ENCODE results near the gene CCDC157.

The CCDC157 gene

GRCh38 chr22:30351226-30351625 is 5.6 kb upstream of the CCDC157 start:
- Mint-ChIP-seq H3K4me1 (ENCODE audit: low read depth) (peaks cover 40% of the 10 kb centered on the region), H3K4me3 (no peak overlapping the region), H3K27me3 (ENCODE audit: low read depth) (no peaks in the 10 kb centered on the region), H3K27ac (no peak overlapping the region), H3K36me3 (ENCODE audit: low read depth) (peaks cover 70% of the 10 kb centered on the region), H3K9me3 (no peaks in the 10 kb centered on the region)
- DNase-seq (ENCODE audit: low spot score), result no peak

GRCh38 chr22:30354644-30355043 is 2.2 kb upstream of the CCDC157 start:
- DNase-seq (ENCODE audit: low spot score), result no peak
- H3K9me3 Mint-ChIP-seq, result no peaks in the 10 kb centered on the region
- peak overlapping the region; percentile 49 for H3K27ac Mint-ChIP-seq
- no peaks in the 10 kb centered on the region for H3K27me3 Mint-ChIP-seq (ENCODE audit: low read depth)
- H3K36me3 Mint-ChIP-seq (ENCODE audit: low read depth), result peaks cover 51% of the 10 kb centered on the region
- H3K4me3 Mint-ChIP-seq, result peak overlapping the region; percentile 44
- H3K4me1 Mint-ChIP-seq (ENCODE audit: low read depth), result peaks cover 37% of the 10 kb centered on the region

DNA sequence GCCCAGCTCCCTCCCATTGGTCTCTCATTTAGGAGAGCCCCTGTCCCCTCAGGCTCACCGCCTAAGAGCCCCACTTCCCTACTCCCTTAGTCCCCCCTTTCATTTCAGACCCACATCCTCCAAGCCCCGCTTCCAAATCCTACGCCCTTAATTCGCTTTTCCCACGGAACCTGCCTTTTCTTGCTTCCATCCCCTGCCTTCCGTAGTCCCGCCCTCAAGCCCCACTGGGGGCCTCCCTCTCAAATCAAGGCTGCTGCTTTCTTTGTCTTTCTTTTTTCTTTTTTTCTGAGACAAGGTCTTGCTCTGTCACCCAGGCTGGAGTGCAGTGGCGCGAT is 396 bp downstream of the CCDC157 start:
- Mint-ChIP-seq H3K27ac (peak overlapping the region; percentile 85), H3K4me3 (peak overlapping the region; percentile 96), H3K27me3 (ENCODE audit: low read depth) (no peaks in the 10 kb centered on the region), H3K4me1 (ENCODE audit: low read depth) (peaks cover 31% of the 10 kb centered on the region), H3K9me3 (no peaks in the 10 kb centered on the region), H3K36me3 (ENCODE audit: low read depth) (peaks cover 30% of the 10 kb centered on the region)
- no peak for DNase-seq (ENCODE audit: low spot score)

- peaks cover 35% of the 10 kb centered on the region for H3K4me1 Mint-ChIP-seq (ENCODE audit: low read depth)
- peak overlapping the region; percentile 96 for H3K4me3 Mint-ChIP-seq
- peaks cover 32% of the 10 kb centered on the region for H3K36me3 Mint-ChIP-seq (ENCODE audit: low read depth)
- H3K27ac Mint-ChIP-seq, result peak overlapping the region; percentile 78
- no peak for DNase-seq (ENCODE audit: low spot score)
- H3K27me3 Mint-ChIP-seq (ENCODE audit: low read depth), result no peaks in the 10 kb centered on the region
- no peaks in the 10 kb centered on the region for H3K9me3 Mint-ChIP-seq
Measured at GRCh38 chr22:30357650-30358215, 926 bp downstream of the CCDC157 start.

DNA sequence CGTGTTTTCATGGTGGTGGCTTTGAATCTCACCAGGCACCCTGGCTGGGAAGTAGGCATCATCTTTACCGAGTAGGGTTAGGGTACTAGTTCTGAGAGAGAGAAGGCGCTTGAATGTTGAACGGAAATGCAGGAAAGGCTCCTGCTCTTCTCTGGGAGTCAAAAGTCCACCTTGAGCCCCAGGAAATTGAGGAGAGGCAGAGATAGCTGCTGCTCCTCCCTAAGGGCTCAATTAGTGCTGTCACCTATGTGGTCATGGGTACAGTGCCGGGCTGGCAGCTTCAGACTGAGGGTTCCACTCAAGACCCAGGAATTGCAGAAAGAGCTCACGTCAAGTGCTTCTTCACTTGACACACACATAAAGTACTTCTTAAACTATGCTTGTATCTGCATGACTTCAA is 1.7 kb downstream of the CCDC157 start:
- H3K27ac Mint-ChIP-seq, result no peak overlapping the region
- peaks cover 29% of the 10 kb centered on the region for H3K36me3 Mint-ChIP-seq (ENCODE audit: low read depth)
- H3K4me3 Mint-ChIP-seq, result peak overlapping the region; percentile 96
- H3K9me3 Mint-ChIP-seq, result no peaks in the 10 kb centered on the region
- no peak for DNase-seq (ENCODE audit: low spot score)
- H3K27me3 Mint-ChIP-seq (ENCODE audit: low read depth), result no peaks in the 10 kb centered on the region
- peaks cover 35% of the 10 kb centered on the region for H3K4me1 Mint-ChIP-seq (ENCODE audit: low read depth)

- H3K27me3 Mint-ChIP-seq (ENCODE audit: low read depth), result no peaks in the 10 kb centered on the region
- peak overlapping the region; percentile 72 for H3K27ac Mint-ChIP-seq
Measured at GRCh38 chr22:30361916-30362650, 5.3 kb downstream of the CCDC157 start.

GRCh38 chr22:30362651-30363281 is 6.0 kb downstream of the CCDC157 start:
- Mint-ChIP-seq H3K4me3 (no peak overlapping the region), H3K4me1 (ENCODE audit: low read depth) (peaks cover 8% of the 10 kb centered on the region), H3K27me3 (ENCODE audit: low read depth) (no peaks in the 10 kb centered on the region), H3K9me3 (no peaks in the 10 kb centered on the region), H3K36me3 (ENCODE audit: low read depth) (peaks cover 7% of the 10 kb centered on the region), H3K27ac (peak overlapping the region; percentile 72)
- no peak for DNase-seq (ENCODE audit: low spot score)

More at GRCh38 chr22:30361916-30362650, 5.3 kb downstream of the CCDC157 start:
- H3K36me3 Mint-ChIP-seq (ENCODE audit: low read depth), result peaks cover 7% of the 10 kb centered on the region
- H3K4me1 Mint-ChIP-seq (ENCODE audit: low read depth), result peaks cover 12% of the 10 kb centered on the region
- H3K9me3 Mint-ChIP-seq, result no peaks in the 10 kb centered on the region
- H3K4me3 Mint-ChIP-seq, result no peak overlapping the region
- no peak for DNase-seq (ENCODE audit: low spot score)

DNA sequence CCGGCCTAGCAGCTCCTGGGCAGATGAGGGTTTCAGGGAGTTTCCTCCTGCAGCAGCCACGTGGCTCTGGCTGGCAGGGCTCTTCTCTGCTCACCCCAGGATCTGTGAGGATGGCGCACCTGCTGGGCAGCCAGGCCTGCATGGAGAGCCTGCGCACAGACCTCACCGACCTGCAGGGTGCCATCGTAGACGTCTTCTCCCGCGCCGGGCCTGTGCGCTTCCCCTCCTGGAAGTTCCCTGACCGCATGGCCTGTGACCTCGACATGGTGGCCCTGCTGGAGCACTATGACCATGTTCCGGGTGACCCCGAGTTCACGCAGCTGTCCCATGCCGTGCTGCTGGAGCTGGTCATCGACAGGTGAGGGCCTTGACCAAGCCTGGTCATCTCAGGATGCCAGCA is 9.1 kb downstream of the CCDC157 start:
- peaks cover 7% of the 10 kb centered on the region for H3K36me3 Mint-ChIP-seq (ENCODE audit: low read depth)
- peaks cover 5% of the 10 kb centered on the region for H3K4me1 Mint-ChIP-seq (ENCODE audit: low read depth)
- no peak for DNase-seq (ENCODE audit: low spot score)
- no peaks in the 10 kb centered on the region for H3K9me3 Mint-ChIP-seq
- H3K27ac Mint-ChIP-seq, result no peak overlapping the region
- no peak overlapping the region for H3K4me3 Mint-ChIP-seq
- no peaks in the 10 kb centered on the region for H3K27me3 Mint-ChIP-seq (ENCODE audit: low read depth)

DNA sequence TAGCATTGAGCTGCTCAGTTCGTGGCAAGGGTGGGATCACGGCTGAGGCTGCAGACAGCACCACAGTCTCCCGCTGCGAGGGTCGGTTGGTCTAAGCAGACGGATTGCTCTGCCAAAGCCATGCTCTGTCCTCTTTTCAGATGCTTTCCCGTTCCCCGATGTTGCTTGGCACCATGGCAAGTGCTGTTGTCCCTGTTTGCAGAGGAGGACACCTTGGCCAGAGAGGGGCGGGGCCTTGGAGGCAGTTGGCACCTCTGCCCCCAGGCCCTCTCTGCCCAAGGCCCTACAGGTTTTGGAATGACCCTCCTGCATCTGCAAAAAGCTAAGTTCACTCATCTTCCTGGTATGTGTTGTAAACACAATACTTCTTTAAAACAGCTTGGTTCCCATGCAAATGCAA is 11.6 kb downstream of the CCDC157 start:
- Mint-ChIP-seq H3K27me3 (ENCODE audit: low read depth) (no peaks in the 10 kb centered on the region), H3K27ac (no peak overlapping the region), H3K9me3 (no peaks in the 10 kb centered on the region), H3K4me1 (ENCODE audit: low read depth) (no peaks in the 10 kb centered on the region), H3K36me3 (ENCODE audit: low read depth) (peaks cover 2% of the 10 kb centered on the region), H3K4me3 (no peak overlapping the region)
- no peak for DNase-seq (ENCODE audit: low spot score)

DNA sequence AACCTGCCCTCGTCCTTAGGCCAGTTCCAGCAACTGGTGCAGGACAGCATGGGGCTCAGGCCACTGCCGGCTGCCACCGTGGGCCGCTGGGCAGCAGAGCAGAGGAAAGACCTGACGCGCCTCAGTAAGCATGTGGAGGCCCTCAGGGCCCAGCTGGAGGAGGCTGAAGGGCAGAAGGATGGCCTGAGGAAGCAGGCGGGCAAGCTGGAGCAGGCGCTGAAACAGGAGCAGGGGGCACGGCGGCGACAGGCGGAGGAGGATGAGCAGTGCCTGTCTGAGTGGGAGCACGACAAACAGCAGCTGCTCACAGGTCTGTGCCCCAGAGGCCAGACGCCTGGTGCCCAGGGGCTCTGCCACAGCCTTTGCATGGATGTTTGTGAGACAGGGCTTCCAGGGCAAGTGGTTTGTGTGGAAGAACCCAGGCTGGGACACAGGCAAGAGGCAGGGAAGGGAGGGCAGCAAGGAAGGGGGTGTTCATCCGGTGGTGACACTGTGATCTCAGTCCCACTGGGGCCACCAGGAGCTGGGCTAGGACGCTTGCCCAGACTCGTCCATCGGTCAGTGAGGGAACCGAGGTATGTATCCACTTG is 13.9 kb downstream of the CCDC157 start:
- Mint-ChIP-seq H3K4me3 (no peak overlapping the region), H3K9me3 (no peaks in the 10 kb centered on the region), H3K36me3 (ENCODE audit: low read depth) (peaks cover 2% of the 10 kb centered on the region), H3K27ac (no peak overlapping the region), H3K27me3 (ENCODE audit: low read depth) (no peaks in the 10 kb centered on the region), H3K4me1 (ENCODE audit: low read depth) (no peaks in the 10 kb centered on the region)
- no peak for DNase-seq (ENCODE audit: low spot score)

DNA sequence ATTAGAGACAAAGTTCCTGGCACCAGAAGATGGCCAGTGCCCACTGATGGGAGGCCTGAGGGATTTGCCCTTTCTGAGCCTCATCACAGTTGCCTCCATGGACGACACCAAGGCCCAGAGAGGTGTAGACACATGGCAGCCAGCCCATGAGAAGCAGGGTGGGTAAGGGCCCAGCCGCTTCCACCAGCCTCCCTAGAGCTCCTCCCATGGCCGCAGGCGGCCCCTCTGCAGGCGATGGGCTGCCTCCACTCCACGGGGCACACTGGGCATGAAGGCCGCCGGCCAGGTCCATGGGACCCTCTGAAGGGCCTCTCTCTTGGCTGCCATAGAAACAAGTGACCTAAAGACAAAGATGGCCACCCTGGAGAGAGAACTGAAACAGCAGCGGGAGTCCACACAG is 14.5 kb downstream of the CCDC157 start:
- H3K4me1 Mint-ChIP-seq (ENCODE audit: low read depth), result no peaks in the 10 kb centered on the region
- no peak overlapping the region for H3K27ac Mint-ChIP-seq
- peaks cover 2% of the 10 kb centered on the region for H3K36me3 Mint-ChIP-seq (ENCODE audit: low read depth)
- no peak overlapping the region for H3K4me3 Mint-ChIP-seq
- H3K9me3 Mint-ChIP-seq, result no peaks in the 10 kb centered on the region
- no peak for DNase-seq (ENCODE audit: low spot score)
- no peaks in the 10 kb centered on the region for H3K27me3 Mint-ChIP-seq (ENCODE audit: low read depth)

DNA sequence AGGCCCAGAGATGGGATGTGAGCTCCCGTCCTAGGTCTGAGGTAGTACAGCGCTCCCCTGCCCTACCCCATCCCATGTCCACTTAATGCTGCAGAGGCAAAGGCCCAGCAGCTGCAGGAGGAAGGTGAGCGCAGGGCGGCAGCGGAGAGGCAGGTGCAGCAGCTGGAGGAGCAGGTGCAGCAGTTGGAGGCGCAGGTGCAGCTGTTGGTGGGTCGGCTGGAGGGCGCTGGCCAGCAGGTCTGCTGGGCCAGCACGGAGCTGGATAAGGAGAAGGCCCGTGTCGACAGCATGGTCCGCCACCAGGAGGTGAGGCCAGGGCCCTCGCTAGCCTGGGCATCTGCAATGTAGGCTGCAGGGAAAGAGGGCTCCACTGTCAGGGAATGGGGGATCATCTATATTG is 15.2 kb downstream of the CCDC157 start:
- Mint-ChIP-seq H3K27ac (no peak overlapping the region), H3K9me3 (no peaks in the 10 kb centered on the region), H3K36me3 (ENCODE audit: low read depth) (no peaks in the 10 kb centered on the region), H3K4me1 (ENCODE audit: low read depth) (no peaks in the 10 kb centered on the region), H3K27me3 (ENCODE audit: low read depth) (no peaks in the 10 kb centered on the region), H3K4me3 (no peak overlapping the region)
- no peak for DNase-seq (ENCODE audit: low spot score)

DNA sequence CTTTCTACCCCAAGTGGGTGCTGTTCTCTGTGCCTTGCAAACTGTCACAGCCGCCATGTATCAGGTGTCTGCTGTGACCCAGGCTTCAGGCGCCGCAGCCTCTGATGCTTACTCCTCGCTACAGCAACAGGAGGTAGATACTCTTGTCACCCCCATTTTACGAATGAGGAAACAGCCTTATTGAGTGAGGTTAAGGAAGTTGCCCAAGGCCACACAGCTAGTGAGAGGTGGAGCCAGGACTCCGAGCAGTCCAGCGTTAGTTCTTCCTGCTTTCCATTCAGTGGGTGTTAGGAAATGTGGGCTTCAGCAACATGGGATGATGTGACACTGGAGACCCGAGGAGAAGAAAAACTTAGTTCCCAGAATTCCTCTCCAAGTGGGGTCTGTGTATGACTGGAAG is 16.1 kb downstream of the CCDC157 start:
- Mint-ChIP-seq H3K27me3 (ENCODE audit: low read depth) (no peaks in the 10 kb centered on the region), H3K4me3 (no peak overlapping the region), H3K4me1 (ENCODE audit: low read depth) (no peaks in the 10 kb centered on the region), H3K9me3 (no peaks in the 10 kb centered on the region), H3K36me3 (ENCODE audit: low read depth) (no peaks in the 10 kb centered on the region), H3K27ac (no peak overlapping the region)
- DNase-seq (ENCODE audit: low spot score), result no peak

Measured in T-helper 2 cell treated with Interferon-gamma antibody and Interleukin-4, amounts not matched to agents 5 μg/mL and 100 μg/mL, for 36 hours (primary cell).